Stimulated activated CD4-positive, alpha-beta T cell treated with anti-CD3 and anti-CD28 coated beads, Interleukin-4, amount 100 ng/mL, for 24 hours (primary cell): Measurements from ENCODE around the gene NIFK.
"Not testable (repeated sequence)": the region's sequence is repeated elsewhere in the genome, so short reads cannot be mapped to it uniquely, and the experiment has no call there.

Source experiments
- DNase-seq: peaks from one replicate; pipeline ENCODE4 v3.0.0-alpha.2; 2020

The NIFK gene

DNA sequence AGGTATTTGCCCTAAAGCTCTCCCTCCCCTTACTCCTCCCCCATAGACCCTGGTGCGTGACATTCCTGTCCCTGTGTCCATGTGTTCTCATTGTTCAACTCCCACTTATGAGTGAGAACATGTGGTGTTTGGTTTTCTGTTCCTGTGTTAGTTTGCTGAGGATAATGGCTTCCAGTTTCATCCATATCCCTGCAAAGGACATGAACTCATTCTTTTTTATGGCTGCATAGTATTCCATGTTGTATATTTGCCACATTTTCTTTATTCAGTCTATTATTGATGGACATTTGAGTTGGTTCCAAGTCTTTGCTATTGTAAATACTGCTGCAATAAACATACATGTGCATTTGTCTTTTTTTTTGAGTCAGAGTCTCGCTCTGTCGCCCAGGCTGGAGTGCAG lies 46.1 kb downstream of the NIFK start:
- not testable (repeated sequence) for DNase-seq

DNA sequence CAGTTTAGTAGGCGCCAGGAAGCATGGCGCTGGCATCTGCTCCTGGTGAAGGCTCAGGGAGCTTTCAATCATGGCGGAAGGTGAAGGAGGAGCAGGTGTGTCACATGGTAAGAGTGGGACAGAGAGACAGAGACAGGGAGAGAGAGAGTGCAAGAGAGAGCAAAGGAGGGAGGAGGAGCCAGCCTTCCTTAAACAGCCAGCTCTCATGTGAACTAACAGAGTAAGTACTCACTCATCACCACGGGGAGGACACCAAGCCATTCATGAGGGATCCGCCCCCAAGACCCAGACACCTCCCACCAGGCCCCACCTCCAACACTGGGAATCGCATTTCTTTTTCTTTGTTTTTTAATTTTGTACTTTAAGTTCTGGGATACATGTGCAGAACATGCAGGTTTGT lies 46.6 kb downstream of the NIFK start:
- no peak for DNase-seq

DNA sequence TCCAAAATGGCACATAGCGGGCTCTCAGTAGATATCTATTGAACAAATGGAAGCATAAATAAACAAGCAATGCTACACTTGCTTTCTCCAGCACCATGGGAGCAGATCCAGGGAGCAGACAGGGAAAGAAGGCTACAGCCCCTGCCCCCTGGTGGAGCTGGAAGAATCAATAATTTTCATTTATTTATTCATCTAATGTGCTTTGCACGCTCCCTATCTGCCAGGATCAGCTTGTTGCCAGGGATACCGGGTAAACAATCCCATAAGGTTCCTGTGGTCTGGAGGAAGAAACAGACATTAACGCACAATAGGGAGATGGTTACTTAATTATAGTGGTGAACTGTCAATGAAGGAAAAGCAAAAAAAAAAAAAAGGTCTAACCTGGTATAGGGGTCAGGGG lies 47.3 kb downstream of the NIFK start:
- no peak for DNase-seq

GRCh38 chr2:121688820-121689219 lies 47.9 kb downstream of the NIFK start:
- DNase-seq = no peak

DNA sequence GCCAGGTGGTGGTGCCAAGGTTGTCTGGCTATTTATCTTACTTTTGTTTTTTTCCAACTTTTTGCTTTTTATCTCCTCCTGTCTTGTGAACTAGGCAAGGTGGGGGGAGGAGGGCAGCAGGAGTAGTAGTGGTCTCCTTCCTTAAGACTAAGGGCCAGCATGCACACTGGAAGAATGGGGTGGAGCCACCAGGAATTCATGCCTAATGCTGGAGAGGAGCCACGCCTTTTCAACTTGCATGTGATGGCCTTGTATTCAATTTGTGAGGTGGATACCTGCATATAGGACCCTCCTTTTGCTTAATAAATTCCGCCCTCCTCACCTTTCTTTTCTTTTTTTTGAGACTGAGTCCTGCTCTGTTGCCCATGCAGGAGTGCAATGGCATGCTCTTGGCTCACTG lies 49.8 kb downstream of the NIFK start:
- no peak for DNase-seq

DNA sequence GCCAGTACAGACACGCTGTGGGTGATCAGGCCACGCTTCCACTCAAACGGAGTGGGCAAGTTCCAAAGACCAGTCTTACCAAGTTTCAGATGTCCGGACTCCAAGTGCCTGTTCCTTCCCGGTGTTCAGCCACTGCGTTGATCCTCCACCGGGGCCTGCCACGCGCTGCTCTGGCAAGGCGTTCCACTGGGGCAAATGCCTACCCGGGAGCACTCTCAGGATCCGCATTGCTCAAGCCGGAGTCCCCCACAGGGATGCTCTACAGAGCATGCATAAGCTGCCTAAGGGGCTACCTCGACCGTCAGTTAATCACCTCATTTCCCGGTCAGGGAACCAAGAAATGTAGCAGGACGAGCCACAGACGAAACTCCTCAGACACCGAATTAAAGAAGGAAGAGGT lies 50.5 kb downstream of the NIFK start:
- DNase-seq = no peak

GRCh38 chr2:121682396-121683298 lies 54.0 kb downstream of the NIFK start:
- no peak for DNase-seq

DNA sequence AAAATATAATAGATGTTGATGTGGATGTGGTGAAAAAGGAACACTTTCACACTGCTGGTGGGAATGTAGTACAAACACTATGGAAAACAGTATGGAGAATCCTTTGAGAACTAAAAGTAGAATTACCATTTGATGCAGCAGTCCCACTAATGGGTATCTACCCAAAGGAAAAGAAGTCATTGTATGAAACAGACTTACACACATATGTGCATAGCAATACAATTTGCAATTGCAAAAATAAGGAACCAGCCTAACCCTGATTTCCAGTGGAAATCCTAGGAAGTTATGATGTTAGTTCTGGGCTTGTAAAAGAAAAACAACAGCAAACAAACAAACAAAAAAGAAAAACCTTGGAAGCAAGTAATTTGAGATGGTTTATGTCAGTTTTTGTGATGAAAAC lies 58.8 kb downstream of the NIFK start:
- no peak for DNase-seq
